Aortic smooth muscle cell (primary cell): ENCODE results near the gene NTF4. TPM values are rescaled to one million over a fixed set of nuclear protein-coding genes. Genes with fewer than 3 reads are reported as not detected.

ENCODE experiments used
- total RNA-seq: library from RNA; depleted of rRNA; stranded (reverse); fragments of >200 nt; gene quantifications from 2 replicates; pipeline ENCODE4 v1.2.3, GENCODE V29; 2014

NTF4 gene
- not detected in 2 replicates for total RNA-seq

DNA sequence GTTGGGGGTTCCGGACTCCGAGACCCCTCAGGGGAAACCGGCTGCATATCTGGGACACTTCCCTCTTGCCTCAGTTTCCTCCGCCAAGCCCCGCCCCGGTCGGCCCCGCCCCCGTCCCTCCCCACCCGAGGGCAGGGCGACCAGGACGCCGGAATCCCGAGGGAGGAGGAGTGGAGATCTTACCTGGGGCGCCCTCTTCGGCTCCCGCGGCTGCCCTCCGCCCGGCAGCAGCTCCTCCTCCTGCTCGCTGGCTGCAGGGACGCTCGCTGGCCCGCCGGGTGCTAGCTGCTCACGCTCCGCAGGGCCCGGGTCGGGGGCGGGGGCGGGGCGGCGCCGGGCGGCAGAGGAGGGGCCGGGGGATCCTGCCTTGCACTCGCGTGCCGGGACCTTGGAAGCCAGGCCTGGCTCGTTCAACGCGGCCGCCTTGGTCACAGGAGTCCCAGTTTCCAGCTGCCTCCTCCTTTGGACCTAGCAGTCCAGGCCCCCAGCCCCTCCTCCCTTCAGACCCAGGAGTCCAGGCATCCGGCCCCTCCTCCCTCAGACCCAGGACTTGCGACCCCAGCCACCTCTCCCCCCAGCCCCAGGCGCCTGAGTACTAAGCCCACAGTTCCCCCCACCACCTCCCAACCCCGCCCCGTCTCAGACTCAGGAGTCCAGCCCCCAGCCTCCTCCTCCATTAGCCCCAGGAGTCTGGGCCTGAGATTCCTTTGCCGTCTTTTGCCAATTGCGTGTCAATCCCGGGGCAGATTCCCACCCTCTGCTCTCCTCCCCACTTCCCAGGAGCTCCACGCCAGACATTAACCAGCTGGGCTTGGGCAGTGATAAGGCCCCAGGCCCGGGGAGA is at the start of gene NTF4:
Gene NTF4, minus strand, starts transcription at position 51 of the 844 bp plus-strand sequence. CDS start 2,821 bp downstream, outside the sequence.

GRCh38 chr19:49113762-49114629 is 49.4 kb upstream of the NTF4 start, which contains the start of gene LIN7B:
LIN7B (plus strand) TSS chr19:49114370; CDS start chr19:49114405, 35 bp downstream.

DNA sequence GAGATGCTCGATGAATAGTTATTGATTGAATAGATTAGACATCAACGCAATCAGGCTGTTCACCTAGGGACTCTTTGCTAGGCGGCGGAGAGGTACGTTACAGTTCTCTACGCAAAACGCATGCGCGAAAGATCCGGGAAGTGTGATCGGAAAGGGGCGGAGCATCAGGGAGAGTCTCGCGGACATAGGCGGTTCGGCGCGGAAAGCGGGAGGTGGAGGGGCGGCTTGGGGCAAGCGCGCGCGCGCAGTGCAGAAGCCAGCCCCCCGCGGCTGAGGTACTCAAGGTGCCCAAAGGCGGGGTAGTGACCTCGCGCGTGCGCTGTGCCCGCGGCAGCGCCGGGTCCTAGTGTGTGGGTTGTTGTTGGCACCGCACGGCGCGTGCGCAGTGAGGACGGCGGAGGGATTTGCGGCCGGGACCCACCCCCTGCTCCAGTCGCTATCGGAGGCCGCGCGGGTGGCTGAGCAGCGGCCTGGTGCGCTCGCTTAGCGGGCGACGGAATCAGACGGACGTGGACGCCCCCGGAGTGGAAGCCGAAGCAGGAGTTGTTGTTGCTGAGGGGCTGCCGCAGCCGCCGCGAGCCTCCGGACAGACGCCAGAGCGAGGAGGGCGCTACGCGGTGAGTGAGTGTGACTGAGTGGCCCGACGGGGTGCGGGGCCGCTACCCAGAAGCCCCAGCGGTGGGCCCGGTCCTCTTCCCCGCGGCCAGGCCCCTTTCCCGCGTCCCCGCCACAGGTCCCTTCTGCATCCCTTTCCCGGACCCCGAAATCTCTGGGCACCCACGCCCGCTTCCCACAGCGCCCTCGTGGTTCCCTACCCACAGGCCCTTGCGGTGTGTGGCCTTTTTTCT is 20.6 kb upstream of the NTF4 start, which contains the start of gene SNRNP70:
Gene SNRNP70, plus strand, starts transcription at position 432 of the 848 bp plus-strand sequence. CDS start 964 bp downstream, outside the sequence.

DNA sequence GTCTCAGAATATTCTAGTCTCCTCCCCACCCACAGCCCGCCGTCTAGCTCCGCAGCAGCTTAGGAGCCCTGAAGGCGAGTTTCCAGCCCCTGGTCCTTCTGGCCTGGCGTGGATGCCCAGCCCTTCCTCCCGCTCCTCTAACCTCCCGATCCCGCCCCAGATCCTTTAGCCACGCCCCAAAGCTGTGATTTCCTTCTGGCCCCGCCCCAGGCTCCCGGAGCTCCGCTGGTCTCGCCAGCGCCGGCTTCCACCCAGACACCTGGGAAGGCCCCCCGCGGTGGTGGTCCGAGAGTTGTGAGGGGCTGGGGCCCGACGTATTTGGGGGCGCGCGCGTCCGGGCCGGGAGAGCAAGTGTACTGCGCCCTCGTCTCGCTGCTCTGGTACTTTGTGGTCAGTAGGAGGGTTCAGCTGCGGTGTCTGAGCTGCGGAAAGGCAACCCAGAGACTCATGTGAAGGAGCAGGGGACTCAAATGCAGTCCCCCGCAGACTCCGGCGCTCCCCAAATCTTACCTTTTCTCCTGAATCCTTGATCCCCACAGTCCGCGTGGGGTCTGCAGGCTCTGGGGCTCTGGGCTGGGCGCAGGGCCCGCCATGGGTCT is 6.9 kb downstream of the NTF4 start, which contains the start of gene CGB7:
Gene CGB7, minus strand, starts transcription at position 114 of the 599 bp plus-strand sequence. CDS start 2,374 bp downstream, outside the sequence.

GRCh38 chr19:49049011-49049410 is 15.6 kb downstream of the NTF4 start, which contains the start of gene CGB8:
CGB8 (minus strand) TSS chr19:49049111; CDS start chr19:49048739, 372 bp downstream.

GRCh38 chr19:49043548-49043947 is 21.1 kb downstream of the NTF4 start, which contains the start of gene CGB5:
CGB5 (plus strand) TSS chr19:49043848; CDS start chr19:49044210, 362 bp downstream.

GRCh38 chr19:49036815-49037214 is 27.8 kb downstream of the NTF4 start, which contains the start of gene CGB1:
CGB1 (minus strand) TSS chr19:49036895; CDS start chr19:49036711, 184 bp downstream.

GRCh38 chr19:49031642-49032301 is 32.8 kb downstream of the NTF4 start, which contains the start of gene CGB2:
CGB2 (plus strand) TSS chr19:49031890; CDS start chr19:49032096, 206 bp downstream.

GRCh38 chr19:49024233-49024632 is 40.4 kb downstream of the NTF4 start, which contains the start of gene CGB3:
CGB3 (minus strand) TSS chr19:49024333; CDS start chr19:49023971, 362 bp downstream.

GRCh38 chr19:49017041-49017665 is 47.5 kb downstream of the NTF4 start, which contains the start of gene LHB:
LHB (minus strand) TSS chr19:49017091; CDS start chr19:49017081, 10 bp downstream.

Other genes starting within 250 kb of the NTF4 start
- gene HSD17B14, start 228.3 kb downstream of the NTF4 start, total RNA-seq = 1.2 and 4.5 TPM in 2 replicates
- 17.2 and 18.3 TPM in 2 replicates for gene PLEKHA4, start 196.2 kb downstream of the NTF4 start, total RNA-seq
- 57.1 and 97.7 TPM in 2 replicates for gene PPP1R15A, start 192.4 kb downstream of the NTF4 start, total RNA-seq
- under 0.01 TPM in 1 of 2 replicates, not detected in the other for gene TULP2, start 166.1 kb downstream of the NTF4 start, total RNA-seq
- gene NUCB1, start 164.5 kb downstream of the NTF4 start, total RNA-seq = 169 and 221 TPM in 2 replicates
- gene DHDH, start 131.1 kb downstream of the NTF4 start, total RNA-seq = 0.12 TPM in 1 of 2 replicates, not detected in the other
- gene BAX, start 109.9 kb downstream of the NTF4 start, total RNA-seq = 48.5 and 68.4 TPM in 2 replicates
- 2,006 and 2,638 TPM in 2 replicates for gene FTL, start 99.5 kb downstream of the NTF4 start, total RNA-seq
- 32.5 and 37.1 TPM in 2 replicates for gene GYS1, start 71.5 kb downstream of the NTF4 start, total RNA-seq
- 190 and 270 TPM in 2 replicates for gene RUVBL2, start 70.9 kb downstream of the NTF4 start, total RNA-seq
- gene LHB, start 47.7 kb downstream of the NTF4 start, total RNA-seq = not detected in 2 replicates
- not detected in 2 replicates for gene CGB3, start 40.5 kb downstream of the NTF4 start, total RNA-seq
- gene CGB2, start 32.9 kb downstream of the NTF4 start, total RNA-seq = not detected in 2 replicates
- not detected in 2 replicates for gene CGB1, start 27.9 kb downstream of the NTF4 start, total RNA-seq
- gene CGB5, start 21.0 kb downstream of the NTF4 start, total RNA-seq = not detected in 2 replicates
- not detected in 2 replicates for gene CGB8, start 15.7 kb downstream of the NTF4 start, total RNA-seq
- gene CGB7, start 7.1 kb downstream of the NTF4 start, total RNA-seq = not detected in 2 replicates
- not detected in 2 replicates for gene KCNA7, start 7.9 kb upstream of the NTF4 start, total RNA-seq
- 143 and 151 TPM in 2 replicates for gene SNRNP70, start 20.6 kb upstream of the NTF4 start, total RNA-seq
- 13.0 and 15.6 TPM in 2 replicates for gene LIN7B, start 49.6 kb upstream of the NTF4 start, total RNA-seq
- 1.1 and 1.2 TPM in 2 replicates for gene C19orf73, start 54.3 kb upstream of the NTF4 start, total RNA-seq
- 1.8 and 2.1 TPM in 2 replicates for gene PPFIA3, start 54.7 kb upstream of the NTF4 start, total RNA-seq
- 0.26 and 1.2 TPM in 2 replicates for gene HRC, start 90.6 kb upstream of the NTF4 start, total RNA-seq
- gene TRPM4, start 93.0 kb upstream of the NTF4 start, total RNA-seq = 20.5 and 33.0 TPM in 2 replicates